PFSK-1 (cell line): ENCODE results near the gene MMEL1.

ENCODE experiments used
- FOXP2 ChIP-seq: optimal IDR thresholded peaks from 2 replicates; pipeline ENCODE3; 2011; ENCODE audit warnings: borderline replicate concordance, control low read depth, inconsistent platforms; ENCODE audit not compliant: insufficient read depth; ENCODE audit errors: extremely low read length, extremely low read depth
- POLR2AphosphoS5 ChIP-seq: IDR thresholded peaks from 2 replicates; pipeline ENCODE4 v1.6.1; 2012; ENCODE audit warnings: low read depth, mild to moderate bottlenecking, control low read depth, low read length, moderate library complexity
- REST ChIP-seq, 2 experiments: IDR thresholded peaks; 2 replicates each; pipeline versions ENCODE4 v1.6.1 to v1.8.0; 2011 to 2012; ENCODE audit warnings: low read depth in 2 of 2, low read length in 2 of 2, control low read depth in 1 of 2, inconsistent platforms in 1 of 2, mild to moderate bottlenecking in 1 of 2, moderate library complexity in 1 of 2; ENCODE audit not compliant: insufficient read depth in 1 of 2
- SIN3A ChIP-seq: IDR thresholded peaks from 2 replicates; pipeline ENCODE4 v1.6.1; 2012; ENCODE audit warnings: mild to moderate bottlenecking, low read length, moderate library complexity, borderline replicate concordance; ENCODE audit not compliant: insufficient read depth
- TAF1 ChIP-seq: IDR thresholded peaks from 2 replicates; pipeline ENCODE4 v1.6.1; 2012; ENCODE audit warnings: low read length, control low read depth, borderline replicate concordance; ENCODE audit not compliant: insufficient read depth

The MMEL1 gene

GRCh38 chr1:2588661-2589430 is 44.0 kb downstream of the MMEL1 start:
- no peak for TF ChIP-seq SIN3A
- no peak for TF ChIP-seq FOXP2
- no peak for TF ChIP-seq POLR2AphosphoS5
- TF ChIP-seq TAF1, result no peak
- TF ChIP-seq REST (IDR thresholded peaks at IDR 0.05; ENCODE audit: insufficient read depth in 1 of 2, low read depth in 2 of 2, low read length in 2 of 2), result no peak

GRCh38 chr1:2587860-2588571 is 44.8 kb downstream of the MMEL1 start:
- no peak for TF ChIP-seq REST (IDR thresholded peaks at IDR 0.05; ENCODE audit: insufficient read depth in 1 of 2, low read depth in 2 of 2, low read length in 2 of 2)
- TF ChIP-seq FOXP2, result no peak
- TF ChIP-seq POLR2AphosphoS5, result no peak
- no peak for TF ChIP-seq TAF1
- TF ChIP-seq SIN3A, result no peak

- TF ChIP-seq SIN3A, result no peak
These were observed 45.6 kb downstream of the MMEL1 start for GRCh38 chr1:2587071-2587859.

- TF ChIP-seq TAF1 (no peak), POLR2AphosphoS5 (peak; percentile 51; the same call in 1 of the 2 replicates), REST (IDR thresholded peaks at IDR 0.05; ENCODE audit: insufficient read depth in 1 of 2, low read depth in 2 of 2, low read length in 2 of 2) (peak in 1 of 2 experiments; percentile 74; a peak in 2 of 4 replicates), FOXP2 (no peak), SIN3A (no peak)
These were observed 46.4 kb downstream of the MMEL1 start, which contains the start of gene PRXL2B for GRCh38 chr1:2586154-2587070. Gene PRXL2B, plus strand, starts transcription at chr1:2586777. Its CDS starts 109 bp downstream, at chr1:2586886.
